SK-N-SH (cell line): ENCODE measurements around the gene ZNF33A. TPM values are rescaled to one million over a fixed set of nuclear protein-coding genes. Genes with fewer than 3 reads are reported as not detected.
"Not testable (repeated sequence)": the region's sequence is repeated elsewhere in the genome, so short reads cannot be mapped to it uniquely, and the experiment has no call there.

Experiments
- CTCF ChIA-PET: fragments of 300-600, 350-600 bp; formaldehyde crosslinking; extraction: SDS; loops from one replicate; lab custom pipeline; 2021; lab: Yijun Ruan, JAX
- POLR2A ChIA-PET: fragments of 350-600 bp; sonication (Branson Sonifier 250); formaldehyde crosslinking; extraction: SDS; loops from one replicate; lab custom pipeline; 2020; ENCODE audit warnings: antibody characterized with exemption, inconsistent platforms; lab: Yijun Ruan, JAX
- DNase-seq: peaks from one replicate; pipeline ENCODE4 v3.0.0; 2012
- H2AFZ ChIP-seq: fragments of 200-600 bp; sonication (generic); 2 replicates; pipeline ENCODE4 v1.8.1; 2016; ENCODE audit warnings: antibody characterized with exemption, mild to moderate bottlenecking, low read depth
- H3F3A ChIP-seq: fragments of 200-600 bp; sonication (generic); replicated peaks from 2 replicates; pipeline ENCODE3; 2016; ENCODE audit warnings: antibody characterized with exemption, mild to moderate bottlenecking; ENCODE audit not compliant: insufficient read depth
- H3K27ac ChIP-seq, 2 experiments: fragments of 200-500 bp in 1 of 2; fragments of 200-600 bp in 1 of 2; sonication (Bioruptor generic) in 1 of 2; sonication (generic), shearing (Covaris generic) in 1 of 2; 2 replicates each; pipeline versions ENCODE4 v1.5.1 to v1.6.1; 2014 to 2016; ENCODE audit warnings: low read depth in 2 of 2, inconsistent platforms in 1 of 2, low read length in 1 of 2, mild to moderate bottlenecking in 1 of 2, mixed read lengths in 1 of 2
- H3K27me3 ChIP-seq: fragments of 200-600 bp; sonication (generic), shearing (Covaris generic); 2 replicates; pipeline ENCODE4 v1.6.1; 2016; ENCODE audit warnings: mixed run types; ENCODE audit not compliant: insufficient read depth
- H3K36me3 ChIP-seq, 2 experiments: fragments of 200-500 bp in 1 of 2; fragments of 200-600 bp in 1 of 2; sonication (Bioruptor generic) in 1 of 2; sonication (generic) in 1 of 2; replicated peaks in 1 of 2; 2 replicates each; pipeline versions ENCODE3 to v1.5.1; 2014 to 2016; ENCODE audit warnings: low read length in 1 of 2, mild to moderate bottlenecking in 1 of 2; ENCODE audit not compliant: insufficient read depth in 2 of 2, control insufficient read depth in 1 of 2
- H3K4me1 ChIP-seq, 2 experiments: fragments of 200-500 bp in 1 of 2; fragments of 200-600 bp in 1 of 2; sonication (Bioruptor generic) in 1 of 2; sonication (generic), shearing (Covaris generic) in 1 of 2; 2 replicates each; pipeline versions ENCODE4 v1.5.1 to v1.6.1; 2014 to 2016; ENCODE audit warnings: low read depth in 1 of 2, low read length in 1 of 2, mixed run types in 1 of 2; ENCODE audit not compliant: insufficient read depth in 2 of 2, control insufficient read depth in 1 of 2
- H3K4me2 ChIP-seq: fragments of 200-600 bp; sonication (generic), shearing (Covaris generic); 2 replicates; pipeline ENCODE4 v1.6.1; 2017; ENCODE audit warnings: mixed run types
- H3K4me3 ChIP-seq, 2 experiments: fragments of 200-500 bp in 1 of 2; fragments of 200-600 bp in 1 of 2; sonication (Bioruptor generic) in 1 of 2; sonication (generic), shearing (Covaris generic) in 1 of 2; 2 replicates each; pipeline versions ENCODE4 v1.5.1 to v1.8.1; 2014 to 2016; ENCODE audit warnings: low read depth in 2 of 2, inconsistent platforms in 1 of 2, low read length in 1 of 2, mild to moderate bottlenecking in 1 of 2, mixed read lengths in 1 of 2, moderate library complexity in 1 of 2
- H3K79me2 ChIP-seq: fragments of 200-600 bp; sonication (generic); 2 replicates; pipeline ENCODE4 v1.8.1; 2017; ENCODE audit warnings: mild to moderate bottlenecking; ENCODE audit not compliant: insufficient read depth
- H3K9ac ChIP-seq: fragments of 200-600 bp; sonication (generic); 2 replicates; pipeline ENCODE4 v1.6.1; 2017; ENCODE audit warnings: mixed run types
- H3K9me2 ChIP-seq: fragments of 200-600 bp; sonication (generic); 2 replicates; pipeline ENCODE4 v1.6.1; 2017; ENCODE audit warnings: mixed run types
- H3K9me3 ChIP-seq: fragments of 200-600 bp; sonication (generic); 2 replicates; pipeline ENCODE4 v1.6.1; 2017; ENCODE audit warnings: mixed run types, mild to moderate bottlenecking, moderate library complexity
- H4K20me1 ChIP-seq: fragments of 200-600 bp; sonication (generic); 2 replicates; pipeline ENCODE4 v1.6.1; 2017; ENCODE audit warnings: mild to moderate bottlenecking, mixed run types; ENCODE audit not compliant: insufficient read depth
- CHD2 ChIP-seq: fragments of 150-350 bp; IDR thresholded peaks from 2 replicates; pipeline ENCODE4 v1.6.1; 2018; ENCODE audit warnings: low read length; ENCODE audit not compliant: partially characterized antibody
- FOXM1 ChIP-seq: IDR thresholded peaks from 2 replicates; pipeline ENCODE4 v1.4.0; 2012; ENCODE audit warnings: low read depth, mild to moderate bottlenecking
- GATA2 ChIP-seq: sonication (generic); formaldehyde crosslinking; IDR thresholded peaks from 2 replicates; pipeline ENCODE4 v1.5.0; 2020; ENCODE audit warnings: mild to moderate bottlenecking, missing genetic modification reagents
- IRF3 ChIP-seq: fragments of 150-350 bp; IDR thresholded peaks from 2 replicates; pipeline ENCODE4 v1.6.1; 2016; ENCODE audit warnings: mild to moderate bottlenecking, low read depth, low read length
- MEF2A ChIP-seq: IDR thresholded peaks from 2 replicates; pipeline ENCODE4 v1.4.0; 2012; ENCODE audit warnings: low read depth, borderline replicate concordance
- NFIC ChIP-seq: IDR thresholded peaks from 2 replicates; pipeline ENCODE4 v1.4.0; 2012; ENCODE audit warnings: borderline replicate concordance
- NRF1 ChIP-seq: IDR thresholded peaks from 2 replicates; pipeline ENCODE4 v1.6.1; 2012; ENCODE audit warnings: low read depth, mild to moderate bottlenecking, low read length
- POLR2AphosphoS5 ChIP-seq: IDR thresholded peaks from 2 replicates; pipeline ENCODE4 v1.6.1; 2012; ENCODE audit warnings: low read depth, low read length
- REST ChIP-seq: IDR thresholded peaks from 2 replicates; pipeline ENCODE4 v1.6.1; 2012; ENCODE audit warnings: mild to moderate bottlenecking, low read depth, low read length, moderate library complexity
- RXRA ChIP-seq: IDR thresholded peaks from 2 replicates; pipeline ENCODE4 v1.4.0; 2012; ENCODE audit warnings: low read depth, mild to moderate bottlenecking, borderline replicate concordance
- SIN3A ChIP-seq: IDR thresholded peaks from 2 replicates; pipeline ENCODE4 v1.6.1; 2012; ENCODE audit warnings: low read depth, mild to moderate bottlenecking, low read length, moderate library complexity, borderline replicate concordance
- SMC3 ChIP-seq: IDR thresholded peaks from 2 replicates; pipeline ENCODE4 v1.6.1; 2012; ENCODE audit warnings: low read depth, low read length, improper control_type of control experiment
- TEAD4 ChIP-seq: IDR thresholded peaks from 2 replicates; pipeline ENCODE4 v1.4.0; 2012; ENCODE audit warnings: mild to moderate bottlenecking, borderline replicate concordance; ENCODE audit not compliant: insufficient read depth
- YY1 ChIP-seq: IDR thresholded peaks from 2 replicates; pipeline ENCODE4 v1.4.0; 2012; ENCODE audit warnings: low read depth, mild to moderate bottlenecking
- WGBS: methylation state at CpG from one replicate; pipeline ENCODE4 v1.1.6; 2017; ENCODE audit warnings: low lambda C conversion rate; 5-methylcytosine and 5-hydroxymethylcytosine counted together
- polyA plus RNA-seq, 3 experiments: library from polyadenylated mRNA; depleted of rRNA; stranded (reverse); fragments of >200 nt; gene quantifications; 2 replicates each; pipeline ENCODE4 v1.2.3, GENCODE V29; 2012
- TF ChIP-seq, protein P1 (sequence below): IDR thresholded peaks from 2 replicates; pipeline ENCODE4 v1.4.0; 2012; ENCODE audit warnings: low read depth

Gene ZNF33A
- polyA plus RNA-seq, 1 of the 3 experiments (the other 2 are of a cell fraction): 5.7 TPM

DNA sequence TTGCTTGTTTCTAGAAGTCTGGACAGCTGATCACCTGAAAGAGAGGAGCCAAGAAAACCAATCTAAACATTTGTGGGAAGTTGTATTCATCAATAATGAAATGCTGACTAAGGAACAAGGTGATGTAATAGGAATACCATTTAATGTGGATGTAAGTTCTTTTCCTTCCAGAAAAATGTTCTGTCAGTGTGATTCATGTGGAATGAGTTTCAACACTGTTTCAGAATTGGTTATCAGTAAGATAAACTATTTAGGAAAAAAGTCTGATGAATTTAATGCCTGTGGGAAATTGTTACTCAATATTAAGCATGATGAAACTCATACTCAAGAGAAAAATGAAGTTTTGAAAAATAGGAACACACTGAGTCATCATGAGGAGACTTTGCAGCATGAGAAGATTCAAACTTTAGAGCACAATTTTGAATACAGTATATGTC lies 43.9 kb downstream of the ZNF33A start:
- no peak overlapping the region for H3K9ac ChIP-seq
- no peak overlapping the region for H3K4me2 ChIP-seq
- no peak for DNase-seq
- H3K9me3 ChIP-seq: peaks cover 26% of the 10 kb centered on the region; the same call in 1 of the 2 replicates
- ChIA-PET POLR2A (no interaction called here), CTCF (no interaction called here)
- TF ChIP-seq POLR2AphosphoS5 (no peak), MEF2A (no peak), SIN3A (no peak), TEAD4 (no peak), SMC3 (no peak), FOXM1 (no peak), NRF1 (no peak), NFIC (no peak), RXRA (no peak), IRF3 (no peak), CHD2 (no peak), REST (no peak), GATA2 (CRISPR knock-in tag) (no peak), YY1 (no peak)
- TF ChIP-seq, protein P1, sequence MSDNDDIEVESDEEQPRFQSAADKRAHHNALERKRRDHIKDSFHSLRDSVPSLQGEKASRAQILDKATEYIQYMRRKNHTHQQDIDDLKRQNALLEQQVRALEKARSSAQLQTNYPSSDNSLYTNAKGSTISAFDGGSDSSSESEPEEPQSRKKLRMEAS: no peak
- no peaks in the 10 kb centered on the region for H3K9me2 ChIP-seq
- H4K20me1 ChIP-seq: no peaks in the 10 kb centered on the region
- H3K27me3 ChIP-seq: no peaks in the 10 kb centered on the region
- H2AFZ ChIP-seq: no peak overlapping the region
- H3K79me2 ChIP-seq: no peaks in the 10 kb centered on the region
- H3K36me3 ChIP-seq: peaks cover 47 to 68% of the 10 kb centered on the region in 2 experiments
- no peaks in the 10 kb centered on the region for H3F3A ChIP-seq
- H3K27ac ChIP-seq: no peak overlapping the region
- no peak overlapping the region for H3K4me3 ChIP-seq
- no peaks in the 10 kb centered on the region for H3K4me1 ChIP-seq

GRCh38 chr10:38055274-38055894 lies 44.9 kb downstream of the ZNF33A start:
- H3K9ac ChIP-seq, H4K20me1 ChIP-seq, POLR2A ChIA-PET: not testable (repeated sequence)

More at GRCh38 chr10:38055274-38055894, 44.9 kb downstream of the ZNF33A start:
- H2AFZ ChIP-seq, H3K4me3 ChIP-seq, CTCF ChIA-PET, H3K27me3 ChIP-seq, H3K27ac ChIP-seq, H3F3A ChIP-seq, H3K79me2 ChIP-seq, H3K4me2 ChIP-seq, H3K9me2 ChIP-seq, H3K4me1 ChIP-seq, DNase-seq: not testable (repeated sequence)
- peaks cover 47 to 61% of the 10 kb centered on the region in 2 experiments for H3K36me3 ChIP-seq
- WGBS: 93% methylated on average over 5 of the region's 5 CpGs
- peaks cover 26% of the 10 kb centered on the region; the same call in 1 of the 2 replicates for H3K9me3 ChIP-seq
